BJ (cell line): ENCODE measurements around the gene FAM168A. TPM values are rescaled to one million over a fixed set of nuclear protein-coding genes. Genes with fewer than 3 reads are reported as not detected.

Experiments
- CTCF ChIA-PET: fragments of 350-600 bp; formaldehyde crosslinking; extraction: SDS; loops from one replicate; lab custom pipeline; 2021; ENCODE audit warnings: antibody characterized with exemption, inconsistent platforms; lab: Yijun Ruan, JAX
- POLR2A ChIA-PET: fragments of 300-600 bp; sonication (Branson Sonifier 250); formaldehyde crosslinking; extraction: SDS; loops from one replicate; lab custom pipeline; 2021; ENCODE audit warnings: antibody characterized with exemption; lab: Charles Lee
- DNase-seq: peaks from one replicate; pipeline ENCODE4 v3.0.0-alpha.2; 2011; ENCODE audit warnings: low read depth
- H3K27me3 ChIP-seq: 2 replicates; pipeline ENCODE4 v1.6.0; 2011; ENCODE audit warnings: low read length; ENCODE audit not compliant: control insufficient read depth, insufficient read depth
- H3K36me3 ChIP-seq: 2 replicates; pipeline ENCODE4 v1.5.1; 2011; ENCODE audit warnings: low read length; ENCODE audit not compliant: control insufficient read depth, insufficient read depth
- H3K4me3 ChIP-seq: 2 replicates; pipeline ENCODE4 v1.5.1; 2011; ENCODE audit warnings: low read depth, mild to moderate bottlenecking, control low read depth, low read length
- polyA plus RNA-seq: library from polyadenylated mRNA; depleted of rRNA; stranded (reverse); fragments of >200 nt; gene quantifications from 2 replicates; pipeline ENCODE4 v1.2.3, GENCODE V29; 2011
- TF ChIP-seq, protein P1 (sequence below): IDR thresholded peaks from 2 replicates; pipeline ENCODE4 v1.5.1; 2011; ENCODE audit warnings: low read depth, mild to moderate bottlenecking, control low read depth, inconsistent platforms, low read length, moderate library complexity; ENCODE audit not compliant: insufficient read depth

Gene FAM168A
- polyA plus RNA-seq, 1 experiment = 19.1 TPM

DNA sequence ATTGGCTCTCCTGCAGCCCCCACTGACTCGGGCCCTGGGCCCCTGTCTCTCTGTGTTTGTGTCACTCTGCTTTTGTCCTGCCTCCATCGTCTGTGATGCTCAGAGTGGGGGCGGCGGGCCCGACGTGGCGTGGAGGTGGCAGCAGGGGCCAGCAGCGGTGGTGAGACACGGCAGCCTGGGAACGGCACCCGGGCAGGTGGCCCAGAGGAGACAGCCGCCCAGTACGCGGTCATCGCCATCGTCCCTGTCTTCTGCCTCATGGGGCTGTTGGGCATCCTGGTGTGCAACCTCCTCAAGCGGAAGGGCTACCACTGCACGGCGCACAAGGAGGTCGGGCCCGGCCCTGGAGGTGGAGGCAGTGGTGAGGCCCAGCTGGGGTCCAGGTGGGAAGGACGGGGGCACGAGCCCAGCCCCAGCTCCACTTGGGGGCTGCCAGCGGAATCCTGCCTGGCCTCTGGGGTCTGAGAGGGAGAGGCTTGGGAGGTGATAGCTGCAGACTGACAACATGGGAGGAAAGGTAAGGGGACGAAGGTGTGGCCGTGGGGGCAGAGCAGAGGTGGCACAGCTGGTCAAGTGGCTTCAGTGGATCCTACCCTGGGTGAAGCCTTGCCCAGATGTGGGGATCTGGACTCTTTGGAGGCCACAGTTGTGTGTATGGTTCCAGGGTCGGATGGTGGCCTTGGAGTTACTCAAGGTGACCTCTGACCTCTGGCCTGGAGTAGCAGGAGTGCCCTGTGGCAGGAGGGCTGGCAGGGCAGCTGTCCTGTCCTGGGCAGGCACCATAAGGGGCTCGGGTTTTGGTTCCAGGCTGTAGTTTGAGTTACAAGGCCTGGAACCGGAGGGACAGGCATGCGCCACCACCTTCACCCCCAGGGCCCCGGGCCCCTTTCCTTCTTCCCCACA, 205.6 kb downstream of the FAM168A start:
- POLR2A ChIA-PET = no interaction called here
- DNase-seq = no peak
- Histone ChIP-seq H3K4me3 (no peak overlapping the region), H3K36me3 (peaks cover 15% of the 10 kb centered on the region), H3K27me3 (no peaks in the 10 kb centered on the region)
- TF ChIP-seq, protein P1, sequence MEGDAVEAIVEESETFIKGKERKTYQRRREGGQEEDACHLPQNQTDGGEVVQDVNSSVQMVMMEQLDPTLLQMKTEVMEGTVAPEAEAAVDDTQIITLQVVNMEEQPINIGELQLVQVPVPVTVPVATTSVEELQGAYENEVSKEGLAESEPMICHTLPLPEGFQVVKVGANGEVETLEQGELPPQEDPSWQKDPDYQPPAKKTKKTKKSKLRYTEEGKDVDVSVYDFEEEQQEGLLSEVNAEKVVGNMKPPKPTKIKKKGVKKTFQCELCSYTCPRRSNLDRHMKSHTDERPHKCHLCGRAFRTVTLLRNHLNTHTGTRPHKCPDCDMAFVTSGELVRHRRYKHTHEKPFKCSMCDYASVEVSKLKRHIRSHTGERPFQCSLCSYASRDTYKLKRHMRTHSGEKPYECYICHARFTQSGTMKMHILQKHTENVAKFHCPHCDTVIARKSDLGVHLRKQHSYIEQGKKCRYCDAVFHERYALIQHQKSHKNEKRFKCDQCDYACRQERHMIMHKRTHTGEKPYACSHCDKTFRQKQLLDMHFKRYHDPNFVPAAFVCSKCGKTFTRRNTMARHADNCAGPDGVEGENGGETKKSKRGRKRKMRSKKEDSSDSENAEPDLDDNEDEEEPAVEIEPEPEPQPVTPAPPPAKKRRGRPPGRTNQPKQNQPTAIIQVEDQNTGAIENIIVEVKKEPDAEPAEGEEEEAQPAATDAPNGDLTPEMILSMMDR = no peak
- CTCF ChIA-PET = interaction anchor here (0.5 to 3.5 kb wide), 26 partner anchors 7 to 268 kb away, joined by 3 to 30 read pairs (median 8); partner anchors contain the start of genes ARHGEF17 and RELT

DNA sequence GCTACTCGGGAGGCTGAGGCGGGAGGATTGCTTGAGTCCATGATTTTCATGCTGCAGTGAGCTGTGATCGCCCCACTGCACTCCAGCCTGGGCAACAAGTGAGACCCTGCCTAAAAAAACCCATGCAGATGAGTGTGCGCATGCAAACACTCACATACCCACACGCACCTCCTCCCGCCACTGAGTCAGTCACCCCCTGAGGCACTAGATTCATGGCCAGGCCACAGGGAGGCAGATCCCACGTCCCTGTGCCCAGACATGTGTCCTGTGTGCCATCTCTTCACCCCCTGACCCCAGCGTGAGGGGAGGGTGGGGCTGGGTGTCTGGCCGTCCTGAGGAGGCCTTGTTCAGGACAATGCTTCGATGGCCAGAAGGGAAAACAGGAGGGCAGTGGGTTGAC, 206.2 kb downstream of the FAM168A start:
- Histone ChIP-seq H3K27me3 (no peaks in the 10 kb centered on the region), H3K4me3 (no peak overlapping the region), H3K36me3 (peaks cover 15% of the 10 kb centered on the region)
- TF ChIP-seq, protein P1 = no peak
- POLR2A ChIA-PET = no interaction called here
- CTCF ChIA-PET = interaction anchor here (1.4 to 3.5 kb wide), 4 partner anchors 19 to 95 kb away, joined by 3 to 27 read pairs (median 6); no protein-coding TSS in a partner anchor
- DNase-seq = no peak

DNA sequence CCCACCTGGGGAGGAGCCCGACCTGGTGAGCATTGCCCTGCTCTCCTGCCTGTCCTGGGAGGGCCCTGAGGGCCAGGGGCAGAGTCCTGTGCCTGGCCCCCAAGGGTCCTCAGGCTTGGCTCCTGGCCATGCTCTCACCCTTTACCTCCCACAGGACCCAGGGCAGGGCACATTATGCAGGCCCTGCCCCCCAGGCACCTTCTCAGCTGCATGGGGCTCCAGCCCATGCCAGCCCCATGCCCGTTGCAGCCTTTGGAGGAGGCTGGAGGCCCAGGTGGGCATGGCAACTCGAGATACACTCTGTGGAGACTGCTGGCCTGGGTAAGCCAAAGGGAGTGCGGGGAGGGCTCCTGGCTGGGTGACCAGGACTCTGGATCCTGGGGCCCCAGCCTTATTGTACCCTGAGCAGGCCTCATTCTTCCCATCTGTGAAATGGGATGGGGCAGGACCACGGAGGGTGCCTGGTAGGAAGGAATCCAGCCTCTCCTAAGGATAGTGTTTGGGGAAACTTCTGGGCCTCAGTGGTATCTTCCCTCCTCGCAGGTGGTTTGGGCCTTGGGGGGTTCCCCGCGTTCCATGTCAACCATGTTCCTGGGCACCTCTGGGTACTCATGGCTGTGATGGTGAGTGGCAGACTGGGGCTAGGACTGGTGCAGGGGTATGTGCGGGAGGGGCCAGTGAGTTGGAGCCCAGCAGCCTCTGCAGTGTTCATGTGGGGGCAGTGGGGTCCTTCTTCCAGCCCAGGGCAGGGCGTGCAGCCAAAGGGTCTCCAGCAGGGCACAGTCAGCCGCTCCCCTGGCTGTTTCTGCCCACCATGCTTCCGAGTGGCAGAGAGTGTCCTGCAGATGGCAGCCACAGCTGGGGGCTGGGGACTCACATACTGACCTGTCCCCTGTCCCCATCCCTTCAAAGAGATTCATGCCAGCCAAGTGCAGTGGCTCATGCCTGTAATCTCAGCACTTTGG, 207.0 kb downstream of the FAM168A start:
- DNase-seq = no peak
- Histone ChIP-seq H3K36me3 (peaks cover 15% of the 10 kb centered on the region), H3K4me3 (no peak overlapping the region), H3K27me3 (no peaks in the 10 kb centered on the region)
- POLR2A ChIA-PET = no interaction called here
- TF ChIP-seq, protein P1 = no peak
- CTCF ChIA-PET = interaction anchor here (1.0 to 2.4 kb wide), 6 partner anchors 15 to 270 kb away, joined by 3 to 11 read pairs (median 4); partner anchors contain the start of gene RELT

DNA sequence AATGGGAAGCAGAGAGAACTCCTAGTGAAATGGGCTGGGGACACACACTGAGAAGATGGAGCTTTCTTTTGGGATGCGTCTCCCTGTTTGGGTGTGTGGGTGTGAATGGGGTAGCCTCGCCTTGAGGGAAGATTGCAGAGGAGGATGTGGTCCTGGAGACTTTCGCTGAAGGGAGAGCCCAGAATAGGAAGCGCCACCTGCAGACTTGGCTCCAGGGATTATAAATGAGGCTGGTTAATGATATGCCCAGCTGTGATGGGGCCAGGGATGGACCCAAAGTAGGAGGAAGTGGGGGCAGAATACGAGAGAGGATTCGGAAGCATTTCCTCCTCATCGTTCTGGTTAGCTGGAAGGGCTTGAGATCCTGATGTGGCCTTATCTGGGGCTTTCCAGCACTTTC, 208.0 kb downstream of the FAM168A start:
- DNase-seq = no peak
- Histone ChIP-seq H3K4me3 (no peak overlapping the region), H3K36me3 (peaks cover 11% of the 10 kb centered on the region), H3K27me3 (no peaks in the 10 kb centered on the region)
- TF ChIP-seq, protein P1 = no peak
- CTCF ChIA-PET = interaction anchor here (1.0 to 2.5 kb wide), 8 partner anchors 14 to 271 kb away, joined by 3 to 11 read pairs (median 4); partner anchors contain the start of genes FAM168A and RELT
- POLR2A ChIA-PET = no interaction called here
